Stomach smooth muscle (tissue), 2 donors: ENCODE measurements around the gene AGBL4.

Experiments
- H3K27ac ChIP-seq: one replicate; pipeline ENCODE4 v1.7.0; 2013; ENCODE audit warnings: mild to moderate bottlenecking, low read length, inconsistent platforms
- H3K27me3 ChIP-seq, 2 donors: one replicate each; pipeline ENCODE4 v1.7.0; 2013; ENCODE audit warnings: low read length in 2 of 2; ENCODE audit not compliant: insufficient read depth in 2 of 2, control insufficient read depth in 1 of 2
- H3K36me3 ChIP-seq, 2 donors: one replicate each; pipeline ENCODE4 v1.7.0; 2013; ENCODE audit warnings: low read length in 2 of 2; ENCODE audit not compliant: control insufficient read depth in 2 of 2, insufficient read depth in 2 of 2
- H3K4me1 ChIP-seq: one replicate; pipeline ENCODE4 v1.7.0; 2013; ENCODE audit warnings: low read length; ENCODE audit not compliant: control insufficient read depth, insufficient read depth
- H3K4me3 ChIP-seq, 2 donors: one replicate each; pipeline ENCODE4 v1.7.0; 2013; ENCODE audit warnings: low read length in 2 of 2
- H3K9ac ChIP-seq, 2 donors: one replicate each; pipeline ENCODE4 v1.7.0; 2013; ENCODE audit warnings: low read length in 2 of 2, mild to moderate bottlenecking in 1 of 2
- H3K9me3 ChIP-seq, 2 donors: one replicate each; pipeline ENCODE4 v1.7.0; 2013; ENCODE audit warnings: low read length in 2 of 2; ENCODE audit not compliant: control insufficient read depth in 2 of 2
- donor health status: healthy.
- donor health status: Pancreatic carcinoma.

Gene AGBL4

GRCh38 chr1:48999321-48999720 is 1024.4 kb downstream of the AGBL4 start:
- H3K4me3 ChIP-seq, result no peak overlapping the region
- H3K9ac ChIP-seq, result no peak overlapping the region
- no peaks in the 10 kb centered on the region for H3K27me3 ChIP-seq

GRCh38 chr1:48996311-48996710 is 1027.4 kb downstream of the AGBL4 start:
- H3K4me1 ChIP-seq, result no peaks in the 10 kb centered on the region
- no peak overlapping the region for H3K4me3 ChIP-seq
- H3K9ac ChIP-seq, result no peak overlapping the region
- H3K9me3 ChIP-seq, result peaks cover 0 to 8% of the 10 kb centered on the region in 2 donors
- no peaks in the 10 kb centered on the region for H3K27me3 ChIP-seq
- H3K27ac ChIP-seq, result no peak overlapping the region
- H3K36me3 ChIP-seq, result no peaks in the 10 kb centered on the region

More at GRCh38 chr1:48999321-48999720, 1024.4 kb downstream of the AGBL4 start:
- H3K27ac ChIP-seq, result no peak overlapping the region
- no peaks in the 10 kb centered on the region for H3K4me1 ChIP-seq
- H3K9me3 ChIP-seq, result no peaks in the 10 kb centered on the region
- no peaks in the 10 kb centered on the region for H3K36me3 ChIP-seq

- H3K36me3 ChIP-seq, result no peaks in the 10 kb centered on the region
- H3K4me1 ChIP-seq, result no peaks in the 10 kb centered on the region
- H3K4me3 ChIP-seq, result no peak overlapping the region
- H3K27me3 ChIP-seq, result no peaks in the 10 kb centered on the region
- H3K9ac ChIP-seq, result no peak overlapping the region
- H3K9me3 ChIP-seq, result peaks cover 0 to 8% of the 10 kb centered on the region in 2 donors
- H3K27ac ChIP-seq, result no peak overlapping the region
Measured at GRCh38 chr1:48988633-48989197, 1035.0 kb downstream of the AGBL4 start.

GRCh38 chr1:48979940-48980339 is 1043.8 kb downstream of the AGBL4 start:
- H3K27ac ChIP-seq, result no peak overlapping the region
- no peaks in the 10 kb centered on the region for H3K9me3 ChIP-seq
- H3K4me3 ChIP-seq, result no peak overlapping the region
- no peaks in the 10 kb centered on the region for H3K4me1 ChIP-seq
- H3K27me3 ChIP-seq, result no peaks in the 10 kb centered on the region
- H3K36me3 ChIP-seq, result no peaks in the 10 kb centered on the region
- no peak overlapping the region for H3K9ac ChIP-seq

- no peaks in the 10 kb centered on the region for H3K36me3 ChIP-seq
- no peaks in the 10 kb centered on the region for H3K9me3 ChIP-seq
- H3K27me3 ChIP-seq, result no peaks in the 10 kb centered on the region
- H3K9ac ChIP-seq, result no peak overlapping the region
- H3K4me3 ChIP-seq, result no peak overlapping the region
- no peaks in the 10 kb centered on the region for H3K4me1 ChIP-seq
- H3K27ac ChIP-seq, result no peak overlapping the region
Measured at GRCh38 chr1:48978413-48978812, 1045.3 kb downstream of the AGBL4 start.

- Histone ChIP-seq H3K27ac (no peak overlapping the region), H3K9ac (no peak overlapping the region), H3K4me3 (no peak overlapping the region), H3K36me3 (no peaks in the 10 kb centered on the region), H3K4me1 (no peaks in the 10 kb centered on the region), H3K9me3 (no peaks in the 10 kb centered on the region), H3K27me3 (no peaks in the 10 kb centered on the region)
Measured at GRCh38 chr1:48977273-48977672, 1046.5 kb downstream of the AGBL4 start.

GRCh38 chr1:48969971-48970370 is 1053.8 kb downstream of the AGBL4 start:
- Histone ChIP-seq H3K4me3 (no peak overlapping the region), H3K27me3 (no peaks in the 10 kb centered on the region), H3K9ac (no peak overlapping the region), H3K4me1 (no peaks in the 10 kb centered on the region), H3K27ac (no peak overlapping the region), H3K9me3 (no peaks in the 10 kb centered on the region), H3K36me3 (no peaks in the 10 kb centered on the region)

GRCh38 chr1:48967318-48967717 is 1056.4 kb downstream of the AGBL4 start:
- Histone ChIP-seq H3K27me3 (no peaks in the 10 kb centered on the region), H3K36me3 (no peaks in the 10 kb centered on the region), H3K9ac (no peak overlapping the region), H3K27ac (no peak overlapping the region), H3K4me1 (no peaks in the 10 kb centered on the region), H3K9me3 (no peaks in the 10 kb centered on the region), H3K4me3 (no peak overlapping the region)

GRCh38 chr1:48966583-48966982 is 1057.2 kb downstream of the AGBL4 start:
- Histone ChIP-seq H3K9me3 (no peaks in the 10 kb centered on the region), H3K9ac (no peak overlapping the region), H3K4me3 (no peak overlapping the region), H3K27ac (no peak overlapping the region), H3K27me3 (no peaks in the 10 kb centered on the region), H3K36me3 (no peaks in the 10 kb centered on the region), H3K4me1 (no peaks in the 10 kb centered on the region)

- Histone ChIP-seq H3K27me3 (no peaks in the 10 kb centered on the region), H3K9ac (no peak overlapping the region), H3K9me3 (no peaks in the 10 kb centered on the region), H3K4me1 (no peaks in the 10 kb centered on the region), H3K27ac (no peak overlapping the region), H3K4me3 (no peak overlapping the region), H3K36me3 (no peaks in the 10 kb centered on the region)
Measured at GRCh38 chr1:48960320-48960719, 1063.4 kb downstream of the AGBL4 start.

- H3K36me3 ChIP-seq, result no peaks in the 10 kb centered on the region
- H3K4me3 ChIP-seq, result no peak overlapping the region
- H3K27ac ChIP-seq, result no peak overlapping the region
- no peak overlapping the region for H3K9ac ChIP-seq
- H3K4me1 ChIP-seq, result no peaks in the 10 kb centered on the region
- no peaks in the 10 kb centered on the region for H3K27me3 ChIP-seq
- H3K9me3 ChIP-seq, result no peaks in the 10 kb centered on the region
Measured at GRCh38 chr1:48955774-48956173, 1068.0 kb downstream of the AGBL4 start.
